NCI-H510A treated with DMSO at 0.1 percent for 48 hours (cell line): ENCODE measurements around the gene CDX1.

ENCODE experiments used
- DNase-seq: peaks from one replicate; lab custom pipeline; 2025; lab: John Stamatoyannopoulos, UW

Gene CDX1

GRCh38 chr5:150184006-150184405 is 17.4 kb downstream of the CDX1 start:
- no peak for DNase-seq

DNA sequence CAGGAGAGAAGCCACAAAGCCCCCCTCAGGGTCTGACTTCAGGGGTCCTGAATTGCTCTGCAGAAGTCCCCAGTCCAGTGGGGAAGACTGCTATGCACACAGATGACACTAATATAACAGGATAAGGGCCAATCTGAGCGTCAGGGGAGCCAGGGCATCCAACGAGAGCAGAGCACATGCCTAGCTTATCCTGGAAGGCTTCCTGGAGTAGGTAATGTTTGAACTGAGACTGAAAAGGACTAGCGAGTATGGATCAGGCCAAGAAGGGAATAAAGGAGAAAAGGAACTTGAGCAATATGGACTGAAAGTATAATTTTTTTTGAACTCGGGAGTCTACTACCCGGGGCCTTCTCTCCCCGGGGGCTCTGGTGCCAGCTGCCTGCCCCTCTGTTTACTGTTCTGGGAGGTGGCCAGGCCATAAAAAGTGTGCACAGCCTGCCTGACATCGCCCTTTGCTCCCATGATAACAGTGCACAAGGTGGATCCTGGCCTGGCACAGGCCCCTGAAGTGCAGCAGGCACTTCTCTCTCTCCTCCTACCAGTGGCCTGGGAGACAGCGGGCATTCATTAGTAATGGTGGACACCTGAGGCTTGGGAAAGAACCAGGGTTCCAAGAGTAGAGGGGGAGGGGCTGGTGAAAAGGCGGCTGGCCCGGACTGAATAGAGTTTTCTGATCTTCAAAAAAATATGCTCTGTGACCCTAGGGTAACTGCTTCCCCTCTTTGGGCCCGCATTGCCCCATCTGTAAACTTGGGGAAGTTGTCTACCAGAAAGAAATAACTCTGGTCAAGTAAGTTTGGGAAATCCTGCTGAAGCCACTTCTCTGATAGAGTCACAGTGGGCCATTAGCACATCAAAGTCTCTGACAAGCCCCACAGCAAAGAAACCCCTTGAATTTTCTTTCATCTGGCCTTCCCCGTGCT is 18.7 kb downstream of the CDX1 start:
- DNase-seq, result no peak

- DNase-seq, result no peak
Observed at GRCh38 chr5:150186137-150186536, 19.6 kb downstream of the CDX1 start.

DNA sequence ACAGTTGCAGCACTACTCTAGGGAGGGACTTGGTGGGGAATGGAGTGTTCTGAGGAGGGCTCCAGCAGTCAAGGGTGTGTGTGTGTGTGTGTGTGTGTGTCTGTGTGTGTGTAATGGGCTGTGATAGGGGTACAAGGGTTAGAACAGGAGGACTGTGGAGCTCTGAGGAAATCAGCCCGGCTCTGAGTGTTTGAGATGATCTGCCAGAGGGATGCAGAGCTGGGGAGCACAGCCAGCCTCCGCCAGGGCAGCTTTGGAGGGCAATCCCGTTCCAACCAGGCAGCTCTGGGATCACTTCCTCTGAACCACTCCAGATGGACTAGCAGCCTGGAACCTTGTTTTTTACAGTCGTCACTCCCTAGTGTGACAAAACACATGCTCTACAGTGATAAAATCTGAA is 20.3 kb downstream of the CDX1 start:
- no peak for DNase-seq

DNA sequence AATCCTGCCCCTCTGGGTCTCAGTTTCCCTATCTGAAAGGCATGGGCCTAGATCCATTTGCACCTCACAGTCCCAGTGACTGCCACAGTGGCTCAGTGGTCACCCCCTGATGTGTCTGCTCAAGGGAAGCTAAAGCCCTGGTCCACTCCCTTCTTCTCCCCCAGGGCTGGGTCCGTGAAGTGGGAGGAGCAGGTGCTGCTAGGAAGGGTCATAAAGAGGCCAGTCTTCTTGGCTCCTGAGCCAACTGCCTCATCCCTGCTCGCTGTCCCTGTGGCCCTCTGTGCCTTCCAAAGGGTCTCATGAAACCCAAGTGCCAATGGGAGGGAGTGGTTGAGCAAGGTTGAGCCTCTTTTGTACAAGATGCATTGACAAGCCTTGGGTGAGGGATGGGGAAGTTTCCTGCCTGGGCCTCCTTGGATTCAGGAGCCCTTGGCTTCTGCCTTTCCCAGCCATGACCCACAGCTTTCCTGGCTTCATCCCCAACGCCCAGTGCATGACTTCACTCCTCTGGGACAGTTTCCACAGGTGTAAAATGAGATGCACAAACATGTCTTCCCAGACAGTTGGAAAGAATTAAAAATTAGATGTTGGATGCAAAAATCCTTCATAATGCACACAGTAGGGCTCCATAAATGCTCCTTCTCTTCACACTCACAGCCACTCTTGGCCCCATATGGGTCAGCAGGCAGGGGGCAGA is 21.7 kb downstream of the CDX1 start:
- DNase-seq, result no peak

GRCh38 chr5:150189326-150189725 is 22.7 kb downstream of the CDX1 start:
- no peak for DNase-seq

- no peak for DNase-seq
Observed at GRCh38 chr5:150189728-150190502, 23.3 kb downstream of the CDX1 start, which contains the start of gene SLC6A7. Gene SLC6A7 (plus strand): TSS chr5:150190062. CDS start chr5:150190328, 266 bp downstream.

DNA sequence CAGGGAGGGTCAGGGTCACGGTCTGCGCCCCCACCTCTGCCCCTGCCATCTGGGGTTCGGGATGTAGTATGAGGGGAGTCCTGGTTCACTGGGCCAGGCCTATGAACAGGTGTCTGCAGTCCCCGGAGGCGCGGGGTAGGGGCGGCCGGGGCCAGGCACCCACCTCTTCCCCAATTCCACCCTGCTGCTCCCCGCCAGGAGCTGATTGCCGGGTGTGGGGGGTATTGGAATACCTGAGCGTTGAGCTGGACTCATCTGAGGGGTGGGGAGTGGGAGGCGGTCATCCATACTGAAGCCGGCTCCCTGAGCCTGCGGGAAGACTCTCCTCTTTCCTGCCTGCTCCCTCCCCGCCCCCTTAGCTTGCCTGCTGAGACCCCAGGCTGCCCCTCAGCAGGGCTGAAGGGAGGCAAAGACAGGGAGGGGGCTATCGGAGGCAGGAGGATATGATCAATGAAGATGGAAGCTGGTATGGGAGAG is 24.0 kb downstream of the CDX1 start:
- DNase-seq, result no peak

DNA sequence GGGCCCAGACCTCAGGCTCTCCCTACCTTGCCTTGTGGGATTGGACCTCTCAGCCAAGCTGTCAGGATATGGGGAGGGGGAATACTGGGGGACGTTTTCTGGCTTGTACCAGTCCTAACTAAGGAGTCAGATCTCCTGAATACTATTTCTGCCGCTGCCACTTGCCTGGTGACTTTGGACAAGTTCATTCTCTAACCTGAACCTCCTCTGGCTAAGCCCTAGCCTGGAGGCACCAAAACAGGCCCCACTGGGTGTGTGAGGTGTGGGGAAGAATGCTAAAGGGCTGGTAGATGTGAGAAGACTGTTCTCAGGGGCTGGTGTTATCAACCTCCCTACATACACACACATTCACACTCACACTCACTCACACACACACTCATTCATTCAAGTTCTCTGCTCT is 24.4 kb downstream of the CDX1 start:
- DNase-seq, result no peak

DNA sequence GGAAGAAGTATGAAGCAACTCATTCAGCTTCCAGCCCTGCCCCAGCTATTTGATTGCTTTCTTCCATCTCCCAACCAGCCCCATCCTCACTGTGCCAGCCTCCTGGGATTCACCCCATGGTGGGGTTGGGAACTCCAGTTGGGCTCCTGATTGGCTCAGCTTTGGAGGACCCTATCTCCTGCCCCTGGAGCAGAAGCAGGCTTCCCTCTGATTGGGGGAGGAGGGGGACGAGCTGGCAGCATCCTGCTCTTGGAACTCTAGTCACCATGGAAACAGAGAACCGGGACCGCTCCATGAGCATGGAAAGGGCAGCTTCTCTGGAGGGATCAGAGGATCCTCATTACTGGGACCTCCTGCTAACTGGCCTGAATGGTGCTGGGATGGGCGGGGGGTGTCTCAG is 25.9 kb downstream of the CDX1 start:
- DNase-seq, result no peak

DNA sequence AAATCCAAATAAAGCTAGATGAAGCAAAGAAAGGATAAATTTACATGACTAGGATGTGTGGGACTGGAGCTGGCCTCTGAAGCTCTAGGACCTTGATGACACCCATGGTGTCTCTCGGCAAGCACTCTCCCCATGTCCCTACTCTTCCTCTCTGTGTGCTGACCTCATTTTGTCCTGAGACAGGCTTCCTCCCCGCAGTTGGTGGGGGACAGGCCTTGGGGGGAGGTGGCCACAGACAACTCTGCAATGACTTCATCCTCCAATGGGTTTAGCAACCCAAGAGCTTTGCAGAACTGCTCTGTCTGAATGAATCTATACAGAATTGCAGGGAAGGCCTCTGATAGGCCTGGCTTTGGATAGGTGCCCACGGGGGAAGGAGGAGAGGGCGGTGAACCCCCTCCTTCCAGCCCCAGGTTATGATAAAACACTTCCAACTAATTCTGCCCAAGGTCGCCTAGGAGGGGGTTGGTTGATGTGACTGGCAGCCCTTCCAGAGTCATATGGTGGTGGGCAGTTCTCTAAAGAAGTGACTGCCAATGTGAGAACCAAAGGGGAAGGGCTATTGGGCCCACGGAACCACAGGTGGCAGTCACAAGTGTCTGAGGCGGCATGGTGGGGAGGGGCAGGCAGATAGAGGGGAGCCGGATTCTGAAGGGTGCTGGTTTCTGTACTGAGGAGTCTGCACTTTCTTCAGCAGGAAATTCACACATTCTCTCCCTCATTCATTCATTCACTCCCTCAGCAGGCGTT is 29.3 kb downstream of the CDX1 start:
- no peak for DNase-seq

GRCh38 chr5:150196514-150196913 is 29.9 kb downstream of the CDX1 start:
- no peak for DNase-seq

- no peak for DNase-seq
Observed at GRCh38 chr5:150196986-150197385, 30.4 kb downstream of the CDX1 start.

GRCh38 chr5:150197476-150197875 is 30.9 kb downstream of the CDX1 start:
- no peak for DNase-seq

GRCh38 chr5:150202501-150202900 is 35.9 kb downstream of the CDX1 start:
- DNase-seq, result no peak

DNA sequence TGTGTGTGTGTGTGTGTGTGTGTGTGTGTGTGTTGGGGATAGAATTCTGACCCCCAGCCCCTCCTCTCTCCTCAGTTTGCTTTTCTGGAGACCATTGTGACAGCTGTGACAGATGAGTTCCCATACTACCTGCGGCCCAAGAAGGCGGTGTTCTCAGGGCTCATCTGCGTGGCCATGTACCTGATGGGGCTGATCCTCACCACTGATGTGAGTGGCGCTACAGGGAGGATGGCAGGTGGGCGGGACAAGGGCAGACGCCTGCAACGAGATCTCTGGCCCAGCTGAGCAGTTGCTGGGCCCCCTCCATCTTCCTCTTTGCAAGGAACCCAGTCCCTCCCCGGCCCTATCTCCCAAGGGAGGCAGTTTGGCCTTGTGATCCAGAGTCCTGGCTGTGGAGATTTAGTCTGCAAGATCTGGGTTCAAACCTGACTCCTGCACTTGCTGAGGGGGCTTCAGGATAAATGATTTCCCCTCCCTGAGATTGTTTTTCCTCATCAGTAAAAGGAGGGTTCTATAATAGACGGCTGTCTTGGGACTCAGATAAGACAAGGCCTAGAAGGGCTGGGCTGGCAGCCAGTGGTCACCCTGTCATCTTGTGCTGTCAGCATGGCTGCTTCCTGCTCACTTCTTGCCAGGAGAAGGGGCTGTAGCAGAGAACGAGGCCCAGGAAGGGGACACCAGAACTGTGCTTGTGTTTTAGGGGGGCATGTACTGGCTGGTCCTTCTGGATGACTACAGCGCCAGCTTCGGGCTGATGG is 37.4 kb downstream of the CDX1 start:
- DNase-seq, result no peak

DNA sequence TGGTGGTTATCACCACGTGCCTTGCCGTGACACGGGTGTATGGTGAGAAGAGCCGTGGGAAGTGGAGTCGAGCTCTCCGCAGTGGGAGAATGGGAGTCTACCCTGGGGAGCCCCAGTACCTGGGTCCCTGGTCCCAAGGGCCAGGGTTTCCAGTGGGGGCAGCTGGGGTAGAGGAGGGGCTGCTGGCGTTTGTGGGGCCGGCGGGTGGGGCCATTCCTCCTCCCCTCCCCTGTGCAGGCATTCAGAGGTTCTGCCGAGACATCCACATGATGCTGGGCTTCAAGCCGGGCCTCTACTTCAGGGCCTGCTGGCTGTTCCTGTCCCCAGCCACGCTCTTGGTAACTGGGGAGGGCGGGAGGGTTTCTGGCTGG is 38.0 kb downstream of the CDX1 start:
- DNase-seq, result no peak

DNA sequence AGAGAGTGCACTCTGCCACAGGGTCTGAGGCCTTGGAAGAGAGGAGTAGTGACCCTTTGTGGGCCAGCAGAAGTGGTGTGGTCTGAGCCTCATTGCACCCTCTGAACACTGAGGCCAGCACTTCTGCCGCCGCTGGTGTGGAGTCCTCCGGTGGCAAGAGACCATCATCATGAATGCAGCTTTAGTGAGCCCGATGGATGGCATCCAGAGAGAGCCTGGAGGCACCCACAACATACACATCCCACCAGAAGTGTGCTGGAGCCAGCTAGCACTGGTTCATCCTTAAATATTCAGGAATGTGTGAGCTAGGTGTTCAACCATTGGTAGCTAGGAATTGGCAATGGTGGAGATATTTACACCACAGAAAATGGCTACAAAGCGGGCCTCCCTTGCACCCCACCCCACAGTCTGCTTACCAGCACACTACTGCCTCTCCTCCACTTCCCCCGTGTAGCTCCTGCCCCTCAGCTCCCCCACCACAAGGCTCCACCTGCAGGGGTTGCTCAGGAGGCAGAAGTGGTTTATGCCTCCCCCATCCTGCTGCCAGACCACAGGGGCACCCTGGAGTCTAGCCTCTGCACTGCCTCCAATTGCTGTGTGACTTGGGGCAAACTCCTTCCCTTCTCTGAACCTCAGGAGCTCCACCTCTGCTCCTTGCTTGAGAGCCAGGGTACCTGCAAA is 39.7 kb downstream of the CDX1 start:
- no peak for DNase-seq

DNA sequence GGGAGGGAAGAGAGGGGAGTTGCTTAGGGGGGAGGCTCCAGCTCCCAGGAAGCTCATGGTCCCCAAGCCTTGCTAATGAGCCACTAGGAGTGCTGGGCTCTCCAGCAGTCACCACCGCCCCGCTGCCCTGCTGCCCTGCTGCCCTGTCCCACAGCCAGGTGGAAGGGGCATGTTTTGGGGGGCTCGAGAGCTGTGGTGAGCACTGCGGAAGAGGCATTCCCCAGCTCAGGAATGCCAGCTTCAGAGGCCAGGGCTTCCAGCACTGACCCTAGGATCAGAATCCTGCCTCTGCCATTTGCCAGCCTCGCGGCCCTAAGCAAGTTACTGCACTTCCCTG is 40.2 kb downstream of the CDX1 start:
- DNase-seq, result no peak
